HG03175 (cell line): ENCODE data around the gene ADCY7.
A peak's percentile ranks its signal among the peaks of the same experiment; 100 is the strongest.
"Not testable (repeated sequence)": the region's sequence is repeated elsewhere in the genome, so short reads cannot be mapped to it uniquely, and the experiment has no call there.

Experiments used
- ATAC-seq: cut with Tn5 transposase; IDR thresholded peaks from one replicate; pipeline ENCODE4 v1.9.1; 2021; ENCODE audit warnings: mild to moderate bottlenecking, moderate library complexity; ENCODE audit not compliant: unreplicated experiment

The ADCY7 gene

GRCh38 chr16:50329446-50330189, 63.3 kb downstream of the ADCY7 start:
- no peak for ATAC-seq

- no peak for ATAC-seq
These were observed 65.2 kb downstream of the ADCY7 start for GRCh38 chr16:50331570-50331969.

- no peak for ATAC-seq
These were observed 66.2 kb downstream of the ADCY7 start for GRCh38 chr16:50332599-50332998.

DNA sequence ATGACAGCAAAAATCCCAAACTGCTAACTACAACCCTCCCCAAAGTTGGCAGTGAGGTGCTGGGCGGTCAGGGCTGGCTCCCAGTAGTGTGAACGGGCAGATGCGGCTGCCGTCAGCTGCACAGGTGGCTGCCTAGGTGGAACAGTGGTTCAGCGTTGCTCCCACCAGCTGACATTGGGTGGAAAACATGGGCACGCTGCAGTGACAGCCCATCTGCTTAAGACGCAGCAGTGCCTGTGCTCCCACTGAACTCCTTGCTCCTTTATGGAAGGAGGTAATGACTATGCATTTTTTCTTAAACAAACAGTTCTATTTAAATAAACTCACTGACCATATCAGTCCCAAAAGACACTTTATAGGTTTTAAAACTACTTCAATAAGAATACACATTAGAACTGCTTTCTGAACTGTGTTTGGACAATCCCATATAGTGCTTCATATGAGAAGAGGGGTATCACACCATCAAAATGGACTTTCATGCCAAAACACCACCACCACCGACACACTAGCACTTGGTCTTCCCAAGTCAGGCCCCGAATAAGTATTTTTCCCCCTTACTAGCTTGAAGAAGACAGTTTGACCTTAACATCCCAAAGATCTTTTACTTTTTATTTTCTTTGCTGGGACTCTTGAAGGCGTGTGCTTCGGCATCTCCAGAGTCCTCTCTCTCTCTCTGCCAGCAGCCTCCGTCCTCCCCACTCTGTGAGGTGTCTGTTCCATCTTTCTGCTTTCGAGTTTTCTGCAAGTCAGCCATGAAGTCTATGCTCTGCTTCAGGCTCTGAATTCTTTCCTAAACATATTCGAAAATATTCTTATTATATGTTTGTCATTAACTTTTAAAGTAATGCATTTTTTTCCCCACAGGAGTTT, 68.0 kb downstream of the ADCY7 start:
- ATAC-seq: no peak

DNA sequence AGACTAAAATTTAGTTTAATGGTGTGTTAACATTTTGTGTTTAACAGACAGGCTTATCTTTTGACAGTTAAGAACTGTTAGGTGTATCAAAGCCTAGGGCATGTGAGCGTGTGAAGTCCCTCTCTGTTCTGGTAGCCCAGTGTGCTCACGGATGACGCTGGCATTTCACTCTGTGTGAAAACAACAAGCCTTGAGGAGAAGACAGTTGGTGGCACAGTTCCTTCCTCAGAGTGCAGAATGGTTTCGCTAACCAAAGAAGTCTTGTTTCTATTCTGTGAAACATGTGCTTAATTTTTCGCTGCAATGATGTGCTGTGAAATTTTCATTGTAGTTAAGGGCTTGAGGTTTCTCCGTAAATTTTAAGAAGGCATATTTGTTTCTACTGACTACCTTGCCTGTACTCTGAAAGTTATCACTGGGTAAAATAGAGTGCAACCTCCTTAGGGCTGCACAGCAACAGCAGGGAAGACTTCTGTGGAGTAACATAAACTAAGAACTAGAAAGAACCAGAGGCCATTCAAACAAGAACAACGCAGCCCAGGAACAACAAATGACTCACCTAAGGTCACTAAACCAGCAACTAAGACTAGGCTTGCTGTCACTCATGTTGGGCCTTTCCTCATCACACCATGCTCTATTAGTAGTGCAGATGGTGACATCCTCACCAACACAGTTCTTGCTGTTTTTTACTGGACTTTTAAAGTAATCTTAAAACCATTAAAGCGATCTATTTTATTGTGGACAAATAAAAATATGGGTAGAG, 69.0 kb downstream of the ADCY7 start:
- ATAC-seq: peak; percentile 74

GRCh38 chr16:50336884-50337283, 70.5 kb downstream of the ADCY7 start:
- ATAC-seq: no peak

DNA sequence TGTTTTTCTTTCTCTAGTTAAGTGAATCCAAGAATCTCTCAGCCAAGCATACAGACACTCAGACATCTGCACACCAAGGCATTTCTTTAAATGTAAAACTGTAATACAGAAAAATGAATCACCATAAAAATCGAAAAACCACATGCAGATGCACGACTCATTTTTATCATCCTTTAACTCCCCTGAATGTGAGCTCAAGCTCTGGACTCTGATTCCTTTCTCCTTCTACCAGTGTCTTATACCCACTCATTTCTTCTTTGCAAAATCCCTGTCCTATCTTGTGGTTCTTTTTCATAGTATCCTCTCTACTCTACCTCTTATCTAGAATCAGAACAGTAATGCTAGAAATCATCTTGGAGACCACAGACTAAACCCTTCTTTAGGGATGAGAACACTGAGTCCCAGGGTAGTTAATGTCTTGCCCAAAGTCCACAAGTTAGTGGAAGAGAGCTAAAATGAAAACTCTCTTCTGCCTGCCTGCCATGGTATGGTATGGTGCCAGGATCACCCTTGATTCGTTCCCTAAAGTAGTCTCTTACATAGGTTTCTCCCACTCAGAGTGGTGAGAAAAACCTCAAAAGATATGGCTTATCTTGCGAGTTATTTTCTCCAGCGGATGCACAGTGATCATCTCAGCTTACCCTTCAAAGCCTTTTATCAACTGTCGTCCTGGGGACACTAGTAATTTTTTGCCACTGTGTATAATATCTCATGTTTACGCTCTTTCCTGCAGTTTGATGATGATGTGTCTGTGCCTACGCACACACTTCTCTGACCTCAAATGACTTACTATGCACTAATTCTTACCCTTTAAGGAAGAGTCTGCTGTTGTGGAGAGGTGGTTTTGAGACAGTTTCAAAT, 72.2 kb downstream of the ADCY7 start:
- no peak for ATAC-seq

DNA sequence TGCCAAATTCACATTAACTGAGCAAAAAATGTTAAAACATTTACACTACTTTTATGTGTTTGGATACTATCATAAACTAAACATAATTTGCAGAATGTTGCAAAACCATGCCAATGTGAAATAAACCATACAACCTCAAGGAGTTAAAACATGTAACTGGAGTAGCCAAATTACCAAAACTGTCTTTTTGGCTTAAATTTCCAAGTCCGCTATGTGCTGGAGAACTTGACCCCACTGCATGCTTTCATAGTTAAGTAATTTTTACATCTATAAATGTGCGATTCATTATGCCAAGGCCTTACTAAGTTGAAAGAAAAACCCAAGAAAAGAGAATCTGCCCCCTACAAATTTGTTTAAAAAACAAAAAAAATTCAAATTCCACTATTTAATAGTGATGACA, 74.2 kb downstream of the ADCY7 start:
- ATAC-seq: no peak

DNA sequence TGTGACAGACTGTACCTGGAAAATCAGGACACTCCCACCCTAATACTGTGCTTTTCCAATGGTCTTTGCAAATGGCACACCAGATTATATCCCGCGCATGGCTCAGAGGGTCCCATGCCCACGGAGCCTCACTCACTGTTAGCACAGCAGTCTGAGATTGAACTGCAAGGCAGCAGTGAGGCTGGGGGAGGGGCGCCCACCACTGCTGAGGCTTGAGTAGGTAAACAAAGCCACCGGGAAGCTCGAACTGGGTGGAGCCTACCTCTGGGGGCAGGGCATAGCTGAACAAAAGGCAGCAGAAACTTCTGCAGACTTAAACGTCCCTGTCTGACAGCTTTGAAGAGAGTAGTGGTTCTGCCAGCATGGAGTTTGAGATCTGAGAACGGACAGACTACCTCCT, 77.2 kb downstream of the ADCY7 start:
- ATAC-seq: not testable (repeated sequence)

DNA sequence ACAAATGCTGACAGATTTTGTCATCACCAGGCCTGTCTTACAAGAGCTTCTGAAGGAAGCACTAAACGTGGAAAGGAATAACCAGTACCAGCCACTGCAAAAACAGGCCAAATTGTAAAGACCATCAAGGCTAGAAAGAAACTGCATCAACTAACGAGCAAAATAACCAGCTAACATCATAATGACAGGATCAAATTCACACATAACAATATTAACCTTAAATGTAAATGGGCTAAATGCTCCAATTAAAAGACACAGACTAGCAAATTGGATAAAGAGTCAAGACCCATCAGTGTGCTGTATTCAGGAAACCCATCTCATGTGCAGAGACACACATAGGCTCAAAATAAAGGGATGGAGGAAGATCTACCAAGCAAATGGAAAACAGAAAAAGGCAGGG, 78.9 kb downstream of the ADCY7 start:
- ATAC-seq: not testable (repeated sequence)

DNA sequence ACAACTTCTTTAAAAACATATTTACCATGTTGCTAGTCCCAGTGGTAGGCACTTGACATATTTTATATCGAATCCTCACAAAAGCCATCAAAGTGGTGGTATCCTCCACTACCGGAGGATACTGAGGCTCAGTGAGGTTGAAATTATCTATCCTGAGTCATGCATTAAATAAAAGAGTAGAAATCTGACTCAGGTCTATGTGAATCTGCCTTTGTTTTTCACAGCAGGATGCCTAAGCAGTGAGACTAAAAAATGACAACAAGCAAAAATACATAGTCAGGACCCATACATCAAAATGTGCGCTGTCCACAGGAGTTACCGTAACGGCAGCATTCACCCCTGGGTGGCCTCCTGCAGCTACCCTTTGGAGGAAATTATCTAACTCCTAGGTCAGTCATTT, 84.8 kb downstream of the ADCY7 start:
- ATAC-seq: no peak

GRCh38 chr16:50351952-50352351, 85.6 kb downstream of the ADCY7 start:
- no peak for ATAC-seq

GRCh38 chr16:50354082-50354481, 87.7 kb downstream of the ADCY7 start:
- no peak for ATAC-seq

DNA sequence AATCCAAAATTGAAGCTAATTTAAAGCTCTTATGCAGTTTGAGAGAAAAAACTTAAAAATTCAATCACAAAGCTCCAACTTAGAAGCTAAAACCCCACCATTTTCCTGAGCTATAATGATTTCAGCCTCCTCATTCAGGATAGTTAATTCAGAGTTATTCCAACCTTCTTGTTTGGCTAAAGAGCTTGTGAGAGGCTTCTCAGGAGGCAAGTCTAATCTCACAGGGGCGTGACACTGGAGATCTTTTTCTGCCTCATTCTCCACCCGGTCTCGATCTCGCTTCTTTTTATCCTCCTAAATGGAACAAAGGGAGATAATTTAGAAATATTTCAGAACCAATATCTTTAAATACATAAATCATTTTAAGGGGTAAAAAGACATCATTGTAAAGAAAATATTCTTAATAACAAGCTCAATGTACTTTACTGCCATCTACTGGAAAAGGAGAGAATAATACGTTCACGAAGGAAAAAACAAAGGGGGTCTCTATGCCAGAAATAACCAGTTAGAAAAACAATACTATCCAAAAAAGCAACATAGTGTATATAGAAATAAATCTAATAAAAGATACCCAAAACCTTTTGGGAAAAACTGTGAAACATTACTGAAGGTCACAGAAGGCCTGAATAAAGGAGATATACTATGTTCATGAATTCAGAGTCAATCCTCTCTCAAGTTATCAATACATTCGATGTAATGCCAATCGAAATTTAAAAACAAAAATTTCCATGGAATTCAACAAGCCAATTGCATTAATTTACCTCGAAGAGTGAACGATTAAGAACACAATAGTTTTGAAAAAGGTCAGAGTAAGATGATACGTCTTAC, 88.5 kb downstream of the ADCY7 start:
- no peak for ATAC-seq

GRCh38 chr16:50359626-50360025, 93.3 kb downstream of the ADCY7 start:
- ATAC-seq: no peak

DNA sequence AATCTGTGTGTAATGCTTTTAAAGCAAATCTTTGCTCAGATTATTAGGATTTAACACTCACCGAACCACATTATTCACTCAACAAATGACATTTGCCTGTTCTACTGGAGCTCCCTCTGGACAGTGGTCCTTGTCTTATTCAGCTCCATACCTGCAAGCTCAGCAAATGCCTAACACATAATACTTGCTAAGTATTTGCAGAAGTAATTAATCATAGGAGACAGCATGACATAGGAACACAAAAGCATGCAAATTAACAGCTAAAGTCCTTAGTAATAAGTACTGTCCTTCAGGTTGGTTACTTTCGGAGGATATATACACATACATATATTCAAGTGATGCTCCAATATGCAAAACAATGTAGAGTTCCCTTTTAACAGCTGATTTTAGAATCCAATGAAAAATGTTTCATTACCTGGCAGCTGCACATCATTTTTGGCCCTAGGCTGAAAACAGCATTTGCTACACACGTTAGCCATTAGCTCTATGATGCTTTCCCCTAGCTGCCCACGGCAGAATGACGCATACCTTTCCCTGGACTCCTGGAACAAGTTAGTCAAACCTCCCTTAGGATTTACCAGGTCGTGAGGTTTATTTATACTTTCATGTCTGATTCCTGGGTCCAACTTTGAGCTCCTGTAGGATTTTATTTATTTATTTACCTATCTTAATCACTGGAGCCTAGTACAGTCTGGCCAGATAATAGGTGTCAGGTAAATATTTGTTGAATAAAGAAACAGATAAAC, 93.9 kb downstream of the ADCY7 start:
- no peak for ATAC-seq

- ATAC-seq: no peak
These were observed 94.4 kb downstream of the ADCY7 start for GRCh38 chr16:50360779-50361178.

DNA sequence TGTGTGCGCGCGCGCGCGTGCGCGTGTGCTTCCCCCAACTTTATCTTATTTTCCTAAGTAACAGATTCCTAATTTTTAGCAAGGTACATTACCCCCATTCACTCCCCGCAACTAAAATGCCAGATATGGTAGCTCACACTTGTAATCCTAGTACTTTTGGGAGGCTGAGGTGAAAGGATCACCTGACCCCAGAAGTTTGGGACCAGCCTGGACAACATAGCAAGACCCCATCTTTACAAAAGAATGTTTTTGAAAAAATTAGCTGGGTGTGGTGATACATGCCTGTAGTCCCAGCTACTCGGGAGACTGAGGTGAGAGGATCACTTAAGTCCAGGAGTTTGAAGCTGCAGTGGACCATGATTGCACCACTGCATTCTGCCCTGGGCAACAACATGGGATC, 97.3 kb downstream of the ADCY7 start:
- ATAC-seq: no peak
